Osteoblast (primary cell): ENCODE measurements around the gene CCDC6. TPM values are rescaled to one million over a fixed set of nuclear protein-coding genes. Genes with fewer than 3 reads are reported as not detected.
"Not testable (repeated sequence)": the region's sequence is repeated elsewhere in the genome, so short reads cannot be mapped to it uniquely, and the experiment has no call there.

Source experiments
- DNase-seq: peaks from one replicate; pipeline ENCODE4 v3.0.0; 2011; ENCODE audit warnings: low spot score, mixed read lengths; ENCODE audit not compliant: insufficient read length; ENCODE audit errors: missing footprints
- H2AFZ ChIP-seq: 2 replicates; pipeline ENCODE4 v1.6.0; 2011; ENCODE audit warnings: mild to moderate bottlenecking, low read length
- H3K27ac ChIP-seq: 2 replicates; pipeline ENCODE4 v1.5.1; 2011; ENCODE audit warnings: mild to moderate bottlenecking, low read depth, low read length, moderate library complexity
- H3K27me3 ChIP-seq: 2 replicates; pipeline ENCODE4 v1.6.0; 2012; ENCODE audit warnings: mild to moderate bottlenecking, control low read depth, inconsistent platforms, low read length, moderate library complexity; ENCODE audit not compliant: insufficient read depth
- H3K36me3 ChIP-seq: 2 replicates; pipeline ENCODE4 v1.5.1; 2011; ENCODE audit warnings: mild to moderate bottlenecking, low read length, control low read depth, moderate library complexity; ENCODE audit not compliant: insufficient read depth
- H3K4me1 ChIP-seq: 2 replicates; pipeline ENCODE4 v1.5.1; 2011; ENCODE audit warnings: mild to moderate bottlenecking, low read length, control low read depth, moderate library complexity; ENCODE audit not compliant: insufficient read depth
- H3K4me2 ChIP-seq: 2 replicates; pipeline ENCODE4 v1.6.0; 2011; ENCODE audit warnings: mild to moderate bottlenecking, low read length; ENCODE audit not compliant: insufficient read depth
- H3K4me3 ChIP-seq: fragments of 200-600 bp; sonication (generic); 3 replicates; pipeline ENCODE4 v1.5.1; 2012; ENCODE audit warnings: mild to moderate bottlenecking, low read length, inconsistent platforms; ENCODE audit not compliant: insufficient read depth
- H3K79me2 ChIP-seq: 2 replicates; pipeline ENCODE4 v1.6.0; 2012; ENCODE audit warnings: mild to moderate bottlenecking, low read length, control low read depth, inconsistent platforms; ENCODE audit not compliant: insufficient read depth
- H3K9me3 ChIP-seq: 2 replicates; pipeline ENCODE4 v1.5.1; 2011; ENCODE audit warnings: low read depth, low read length, control low read depth
- H4K20me1 ChIP-seq: 2 replicates; pipeline ENCODE4 v1.6.0; 2012; ENCODE audit warnings: mild to moderate bottlenecking, low read length, control low read depth; ENCODE audit not compliant: insufficient read depth
- CTCF ChIP-seq: IDR thresholded peaks from 2 replicates; pipeline ENCODE4 v1.5.1; 2011; ENCODE audit warnings: mild to moderate bottlenecking, low read depth, low read length, moderate library complexity; ENCODE audit errors: extremely low read depth
- total RNA-seq: library from RNA; depleted of rRNA; stranded (reverse); fragments of >200 nt; gene quantifications from 2 replicates; pipeline ENCODE4 v1.2.3, GENCODE V29; 2012

Gene CCDC6
- total RNA-seq, 1 donor: 51.8 TPM

- Histone ChIP-seq H4K20me1 (no peaks in the 10 kb centered on the region), H3K9me3 (no peaks in the 10 kb centered on the region), H2AFZ (no peak overlapping the region), H3K27me3 (no peaks in the 10 kb centered on the region), H3K79me2 (no peaks in the 10 kb centered on the region), H3K27ac (no peak overlapping the region), H3K4me3 (no peak overlapping the region), H3K4me1 (no peaks in the 10 kb centered on the region), H3K4me2 (no peak overlapping the region), H3K36me3 (no peaks in the 10 kb centered on the region)
- no peak for DNase-seq
- TF ChIP-seq CTCF: no peak
Observed at GRCh38 chr10:59942556-59942955, 36.2 kb upstream of the CCDC6 start.

- Histone ChIP-seq H3K27me3 (no peaks in the 10 kb centered on the region), H4K20me1 (no peaks in the 10 kb centered on the region), H3K4me3 (no peak overlapping the region), H3K79me2 (no peaks in the 10 kb centered on the region), H2AFZ (no peak overlapping the region), H3K9me3 (no peaks in the 10 kb centered on the region), H3K4me2 (no peak overlapping the region), H3K4me1 (no peaks in the 10 kb centered on the region), H3K27ac (no peak overlapping the region), H3K36me3 (no peaks in the 10 kb centered on the region)
- DNase-seq: no peak
- no peak for TF ChIP-seq CTCF
Observed at GRCh38 chr10:59937720-59938119, 31.4 kb upstream of the CCDC6 start.

- DNase-seq: no peak
- no peak for TF ChIP-seq CTCF
- no peak overlapping the region for H3K27ac ChIP-seq
Observed at GRCh38 chr10:59934701-59935100, 28.3 kb upstream of the CCDC6 start.

GRCh38 chr10:59930788-59931521 lies 24.6 kb upstream of the CCDC6 start:
- not testable (repeated sequence) for H3K4me1 ChIP-seq, H3K27ac ChIP-seq, H3K9me3 ChIP-seq, H3K36me3 ChIP-seq, H4K20me1 ChIP-seq, H3K4me3 ChIP-seq, H3K4me2 ChIP-seq, DNase-seq, H3K79me2 ChIP-seq, H3K27me3 ChIP-seq, H2AFZ ChIP-seq

More at GRCh38 chr10:59934701-59935100, 28.3 kb upstream of the CCDC6 start:
- Histone ChIP-seq H3K79me2 (no peaks in the 10 kb centered on the region), H3K4me2 (no peak overlapping the region), H4K20me1 (no peaks in the 10 kb centered on the region), H3K4me3 (no peak overlapping the region), H2AFZ (no peak overlapping the region), H3K9me3 (no peaks in the 10 kb centered on the region), H3K36me3 (no peaks in the 10 kb centered on the region), H3K27me3 (no peaks in the 10 kb centered on the region), H3K4me1 (no peaks in the 10 kb centered on the region)
